SHP77 (cell line): ENCODE data around the gene ITPK1.

Source experiments
- DNase-seq, 2 experiments: peaks; one replicate each; lab custom pipeline; 2025; lab: John Stamatoyannopoulos, UW

Gene ITPK1

GRCh38 chr14:92988786-92989755 is 126.7 kb downstream of the ITPK1 start:
- DNase-seq: no peak

- DNase-seq: no peak
Measured at GRCh38 chr14:92987713-92988510, 127.8 kb downstream of the ITPK1 start.

GRCh38 chr14:92987148-92987570 is 128.6 kb downstream of the ITPK1 start:
- DNase-seq: no peak

- DNase-seq: peak in 1 of 2 experiments; percentile 10
Measured at GRCh38 chr14:92986254-92987147, 129.2 kb downstream of the ITPK1 start.

- no peak for DNase-seq
Measured at GRCh38 chr14:92985521-92985920, 130.2 kb downstream of the ITPK1 start.

- DNase-seq: no peak
Measured at GRCh38 chr14:92984896-92985295, 130.8 kb downstream of the ITPK1 start.

GRCh38 chr14:92984082-92984788 is 131.5 kb downstream of the ITPK1 start:
- DNase-seq: no peak

GRCh38 chr14:92982956-92983355 is 132.8 kb downstream of the ITPK1 start:
- DNase-seq: no peak

- DNase-seq: no peak
Measured at GRCh38 chr14:92981726-92982125, 134.0 kb downstream of the ITPK1 start.

- no peak for DNase-seq
Measured at GRCh38 chr14:92980866-92981265, 134.9 kb downstream of the ITPK1 start.

GRCh38 chr14:92978229-92979021 is 137.3 kb downstream of the ITPK1 start:
- DNase-seq: no peak

GRCh38 chr14:92976268-92976667 is 139.5 kb downstream of the ITPK1 start:
- no peak for DNase-seq

- no peak for DNase-seq
Measured at GRCh38 chr14:92974541-92975345, 141.0 kb downstream of the ITPK1 start.

GRCh38 chr14:92973798-92974372 is 141.8 kb downstream of the ITPK1 start:
- no peak for DNase-seq

GRCh38 chr14:92973261-92973797 is 142.4 kb downstream of the ITPK1 start:
- DNase-seq: peak in 1 of 2 experiments; percentile 34

- no peak for DNase-seq
Measured at GRCh38 chr14:92971601-92972180, 144.0 kb downstream of the ITPK1 start.

- no peak for DNase-seq
Measured at GRCh38 chr14:92970271-92970670, 145.5 kb downstream of the ITPK1 start.

- no peak for DNase-seq
Measured at GRCh38 chr14:92969871-92970270, 145.9 kb downstream of the ITPK1 start.
